ENCODE data around the gene DLGAP1. TPM values are rescaled to one million over a fixed set of nuclear protein-coding genes. Genes with fewer than 3 reads are reported as not detected.

Gene DLGAP1
- total RNA-seq, 1 experiment from 2014 or later = 23.0 TPM

DNA sequence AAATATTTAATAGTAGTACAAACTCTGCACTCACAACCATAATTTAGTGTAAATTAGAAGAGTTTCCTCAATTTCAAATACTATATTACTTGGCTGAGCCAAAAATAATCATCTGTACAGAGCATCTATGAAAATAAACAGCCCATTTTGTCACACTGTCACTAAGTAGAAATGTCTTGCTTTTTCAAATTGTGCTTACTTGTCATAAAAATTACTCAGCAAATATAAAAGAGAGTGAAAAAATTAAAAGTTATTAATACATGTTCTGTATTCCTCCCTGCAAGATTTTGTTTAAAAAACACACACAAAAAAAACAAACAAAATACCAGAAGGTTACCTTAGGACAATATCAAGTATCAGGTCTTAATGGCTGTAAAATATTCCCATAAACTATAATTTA is 155.7 kb downstream of the DLGAP1 start:
- peaks cover 10% of the 10 kb centered on the region for H3K4me1 Mint-ChIP-seq
- peaks cover 5% of the 10 kb centered on the region for H3K9me3 Mint-ChIP-seq
- H3K36me3 Mint-ChIP-seq = peaks cover 5% of the 10 kb centered on the region; the same call in 1 of the 2 replicates
- H3K27ac Mint-ChIP-seq = no peak overlapping the region
- POLR2A ChIA-PET = interaction anchor here (0.6 kb wide), 1 partner anchor 86 kb away, joined by 3 read pairs; no protein-coding TSS in a partner anchor
- CTCF ChIA-PET = no interaction called here
- no peak for DNase-seq (ENCODE audit: low spot score)
- no peak for TF ChIP-seq FOXK1 (CRISPR knock-in tag; IDR thresholded peaks at IDR 0.05)
- TF ChIP-seq IRF2 (CRISPR knock-in tag; IDR thresholded peaks at IDR 0.05; ENCODE audit: borderline replicate concordance, low read depth) = no peak
- TF ChIP-seq SP1 (CRISPR knock-in tag; conservative IDR thresholded peaks at IDR 0.05) = no peak
- TF ChIP-seq NR1H2 (CRISPR knock-in tag; IDR thresholded peaks at IDR 0.05) = no peak
- no peak for TF ChIP-seq EMX1 (CRISPR knock-in tag; IDR thresholded peaks at IDR 0.05)
- TF ChIP-seq CREB1 (CRISPR knock-in tag; IDR thresholded peaks at IDR 0.05) = no peak
- no peak for ATAC-seq
- no peaks in the 10 kb centered on the region for H3K27me3 Mint-ChIP-seq (ENCODE audit: low read depth)
- H3K4me3 Mint-ChIP-seq = no peak overlapping the region

DNA sequence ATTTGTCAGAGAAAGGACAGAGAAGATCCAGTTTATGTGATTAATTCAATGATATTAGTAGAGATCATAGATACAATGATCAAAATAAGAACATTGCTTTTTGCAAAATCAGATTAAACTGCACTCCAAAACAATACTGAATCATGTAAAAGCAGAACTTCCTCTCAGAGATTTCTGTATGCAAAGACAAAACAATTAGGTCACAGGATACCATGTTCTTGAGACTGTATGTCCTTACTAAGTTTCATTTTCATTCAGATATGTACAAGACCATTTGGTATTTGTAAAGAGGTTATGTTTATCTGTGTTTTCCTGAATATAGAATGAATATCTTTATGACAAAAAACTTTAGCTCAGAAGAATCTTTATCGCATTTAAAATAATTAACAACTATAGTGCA is 161.8 kb downstream of the DLGAP1 start:
- H3K4me3 Mint-ChIP-seq = no peak overlapping the region
- POLR2A ChIA-PET = no interaction called here
- peaks cover 13% of the 10 kb centered on the region for H3K4me1 Mint-ChIP-seq
- no peak overlapping the region for H3K27ac Mint-ChIP-seq
- ATAC-seq (no peak), DNase-seq (ENCODE audit: low spot score) (no peak)
- no peaks in the 10 kb centered on the region for H3K27me3 Mint-ChIP-seq (ENCODE audit: low read depth)
- peaks cover 5% of the 10 kb centered on the region for H3K9me3 Mint-ChIP-seq
- TF ChIP-seq, protein P1, sequence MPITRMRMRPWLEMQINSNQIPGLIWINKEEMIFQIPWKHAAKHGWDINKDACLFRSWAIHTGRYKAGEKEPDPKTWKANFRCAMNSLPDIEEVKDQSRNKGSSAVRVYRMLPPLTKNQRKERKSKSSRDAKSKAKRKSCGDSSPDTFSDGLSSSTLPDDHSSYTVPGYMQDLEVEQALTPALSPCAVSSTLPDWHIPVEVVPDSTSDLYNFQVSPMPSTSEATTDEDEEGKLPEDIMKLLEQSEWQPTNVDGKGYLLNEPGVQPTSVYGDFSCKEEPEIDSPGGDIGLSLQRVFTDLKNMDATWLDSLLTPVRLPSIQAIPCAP (CRISPR knock-in tag; IDR thresholded peaks at IDR 0.05) = no peak
- TF ChIP-seq, protein P2, sequence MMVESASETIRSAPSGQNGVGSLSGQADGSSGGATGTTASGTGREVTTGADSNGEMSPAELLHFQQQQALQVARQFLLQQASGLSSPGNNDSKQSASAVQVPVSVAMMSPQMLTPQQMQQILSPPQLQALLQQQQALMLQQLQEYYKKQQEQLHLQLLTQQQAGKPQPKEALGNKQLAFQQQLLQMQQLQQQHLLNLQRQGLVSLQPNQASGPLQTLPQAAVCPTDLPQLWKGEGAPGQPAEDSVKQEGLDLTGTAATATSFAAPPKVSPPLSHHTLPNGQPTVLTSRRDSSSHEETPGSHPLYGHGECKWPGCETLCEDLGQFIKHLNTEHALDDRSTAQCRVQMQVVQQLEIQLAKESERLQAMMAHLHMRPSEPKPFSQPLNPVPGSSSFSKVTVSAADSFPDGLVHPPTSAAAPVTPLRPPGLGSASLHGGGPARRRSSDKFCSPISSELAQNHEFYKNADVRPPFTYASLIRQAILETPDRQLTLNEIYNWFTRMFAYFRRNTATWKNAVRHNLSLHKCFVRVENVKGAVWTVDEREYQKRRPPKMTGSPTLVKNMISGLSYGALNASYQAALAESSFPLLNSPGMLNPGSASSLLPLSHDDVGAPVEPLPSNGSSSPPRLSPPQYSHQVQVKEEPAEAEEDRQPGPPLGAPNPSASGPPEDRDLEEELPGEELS (CRISPR knock-in tag; IDR thresholded peaks at IDR 0.05) = no peak
- TF ChIP-seq SMAD4 (CRISPR knock-in tag; IDR thresholded peaks at IDR 0.05) (no peak), KAT7 (CRISPR knock-in tag; IDR thresholded peaks at IDR 0.05; ENCODE audit: borderline replicate concordance) (no peak), ZNF416 (CRISPR knock-in tag; IDR thresholded peaks at IDR 0.05) (no peak), NR3C1 (CRISPR knock-in tag; conservative IDR thresholded peaks at IDR 0.05; ENCODE audit: low read depth) (no peak), GABPB1 (CRISPR knock-in tag; IDR thresholded peaks at IDR 0.05) (no peak), ZNF121 (CRISPR knock-in tag; IDR thresholded peaks at IDR 0.05) (no peak), PRRX2 (CRISPR knock-in tag; IDR thresholded peaks at IDR 0.05) (no peak)
- TF ChIP-seq, protein P3, sequence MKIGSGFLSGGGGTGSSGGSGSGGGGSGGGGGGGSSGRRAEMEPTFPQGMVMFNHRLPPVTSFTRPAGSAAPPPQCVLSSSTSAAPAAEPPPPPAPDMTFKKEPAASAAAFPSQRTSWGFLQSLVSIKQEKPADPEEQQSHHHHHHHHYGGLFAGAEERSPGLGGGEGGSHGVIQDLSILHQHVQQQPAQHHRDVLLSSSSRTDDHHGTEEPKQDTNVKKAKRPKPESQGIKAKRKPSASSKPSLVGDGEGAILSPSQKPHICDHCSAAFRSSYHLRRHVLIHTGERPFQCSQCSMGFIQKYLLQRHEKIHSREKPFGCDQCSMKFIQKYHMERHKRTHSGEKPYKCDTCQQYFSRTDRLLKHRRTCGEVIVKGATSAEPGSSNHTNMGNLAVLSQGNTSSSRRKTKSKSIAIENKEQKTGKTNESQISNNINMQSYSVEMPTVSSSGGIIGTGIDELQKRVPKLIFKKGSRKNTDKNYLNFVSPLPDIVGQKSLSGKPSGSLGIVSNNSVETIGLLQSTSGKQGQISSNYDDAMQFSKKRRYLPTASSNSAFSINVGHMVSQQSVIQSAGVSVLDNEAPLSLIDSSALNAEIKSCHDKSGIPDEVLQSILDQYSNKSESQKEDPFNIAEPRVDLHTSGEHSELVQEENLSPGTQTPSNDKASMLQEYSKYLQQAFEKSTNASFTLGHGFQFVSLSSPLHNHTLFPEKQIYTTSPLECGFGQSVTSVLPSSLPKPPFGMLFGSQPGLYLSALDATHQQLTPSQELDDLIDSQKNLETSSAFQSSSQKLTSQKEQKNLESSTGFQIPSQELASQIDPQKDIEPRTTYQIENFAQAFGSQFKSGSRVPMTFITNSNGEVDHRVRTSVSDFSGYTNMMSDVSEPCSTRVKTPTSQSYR (CRISPR knock-in tag; IDR thresholded peaks at IDR 0.05) = no peak
- CTCF ChIA-PET = no interaction called here
- H3K36me3 Mint-ChIP-seq = peaks cover 4% of the 10 kb centered on the region; the same call in 1 of the 2 replicates

DNA sequence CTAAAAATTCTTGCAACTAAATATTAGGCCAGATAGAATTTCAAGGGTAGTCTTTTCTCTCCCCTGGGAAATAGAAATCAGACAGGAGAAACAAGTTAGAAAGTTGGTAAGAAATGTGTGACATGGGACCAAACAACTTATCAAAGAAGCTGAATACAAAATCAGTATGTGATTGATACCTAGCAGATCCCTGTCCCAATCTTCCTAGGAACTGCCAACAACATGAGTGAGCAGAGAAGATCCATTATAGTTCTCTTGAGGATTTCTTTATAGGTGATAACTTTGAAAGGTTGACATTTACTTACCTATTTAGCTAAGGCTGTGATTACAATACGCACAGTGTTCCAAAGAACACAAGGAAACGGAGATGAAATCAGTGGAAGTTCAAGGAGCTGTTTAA is 162.4 kb downstream of the DLGAP1 start:
- CTCF ChIA-PET = no interaction called here
- DNase-seq (ENCODE audit: low spot score) (no peak), ATAC-seq (no peak)
- Mint-ChIP-seq H3K27ac (no peak overlapping the region), H3K4me3 (no peak overlapping the region), H3K4me1 (peaks cover 13% of the 10 kb centered on the region), H3K27me3 (ENCODE audit: low read depth) (no peaks in the 10 kb centered on the region), H3K36me3 (no peaks in the 10 kb centered on the region), H3K9me3 (no peaks in the 10 kb centered on the region)
- POLR2A ChIA-PET = no interaction called here
- TF ChIP-seq, protein P4, sequence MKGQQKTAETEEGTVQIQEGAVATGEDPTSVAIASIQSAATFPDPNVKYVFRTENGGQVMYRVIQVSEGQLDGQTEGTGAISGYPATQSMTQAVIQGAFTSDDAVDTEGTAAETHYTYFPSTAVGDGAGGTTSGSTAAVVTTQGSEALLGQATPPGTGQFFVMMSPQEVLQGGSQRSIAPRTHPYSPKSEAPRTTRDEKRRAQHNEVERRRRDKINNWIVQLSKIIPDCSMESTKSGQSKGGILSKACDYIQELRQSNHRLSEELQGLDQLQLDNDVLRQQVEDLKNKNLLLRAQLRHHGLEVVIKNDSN (CRISPR knock-in tag; IDR thresholded peaks at IDR 0.05) = no peak
- TF ChIP-seq, protein P5, sequence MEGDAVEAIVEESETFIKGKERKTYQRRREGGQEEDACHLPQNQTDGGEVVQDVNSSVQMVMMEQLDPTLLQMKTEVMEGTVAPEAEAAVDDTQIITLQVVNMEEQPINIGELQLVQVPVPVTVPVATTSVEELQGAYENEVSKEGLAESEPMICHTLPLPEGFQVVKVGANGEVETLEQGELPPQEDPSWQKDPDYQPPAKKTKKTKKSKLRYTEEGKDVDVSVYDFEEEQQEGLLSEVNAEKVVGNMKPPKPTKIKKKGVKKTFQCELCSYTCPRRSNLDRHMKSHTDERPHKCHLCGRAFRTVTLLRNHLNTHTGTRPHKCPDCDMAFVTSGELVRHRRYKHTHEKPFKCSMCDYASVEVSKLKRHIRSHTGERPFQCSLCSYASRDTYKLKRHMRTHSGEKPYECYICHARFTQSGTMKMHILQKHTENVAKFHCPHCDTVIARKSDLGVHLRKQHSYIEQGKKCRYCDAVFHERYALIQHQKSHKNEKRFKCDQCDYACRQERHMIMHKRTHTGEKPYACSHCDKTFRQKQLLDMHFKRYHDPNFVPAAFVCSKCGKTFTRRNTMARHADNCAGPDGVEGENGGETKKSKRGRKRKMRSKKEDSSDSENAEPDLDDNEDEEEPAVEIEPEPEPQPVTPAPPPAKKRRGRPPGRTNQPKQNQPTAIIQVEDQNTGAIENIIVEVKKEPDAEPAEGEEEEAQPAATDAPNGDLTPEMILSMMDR (IDR thresholded peaks at IDR 0.05) = no peak
- TF ChIP-seq, protein P6, sequence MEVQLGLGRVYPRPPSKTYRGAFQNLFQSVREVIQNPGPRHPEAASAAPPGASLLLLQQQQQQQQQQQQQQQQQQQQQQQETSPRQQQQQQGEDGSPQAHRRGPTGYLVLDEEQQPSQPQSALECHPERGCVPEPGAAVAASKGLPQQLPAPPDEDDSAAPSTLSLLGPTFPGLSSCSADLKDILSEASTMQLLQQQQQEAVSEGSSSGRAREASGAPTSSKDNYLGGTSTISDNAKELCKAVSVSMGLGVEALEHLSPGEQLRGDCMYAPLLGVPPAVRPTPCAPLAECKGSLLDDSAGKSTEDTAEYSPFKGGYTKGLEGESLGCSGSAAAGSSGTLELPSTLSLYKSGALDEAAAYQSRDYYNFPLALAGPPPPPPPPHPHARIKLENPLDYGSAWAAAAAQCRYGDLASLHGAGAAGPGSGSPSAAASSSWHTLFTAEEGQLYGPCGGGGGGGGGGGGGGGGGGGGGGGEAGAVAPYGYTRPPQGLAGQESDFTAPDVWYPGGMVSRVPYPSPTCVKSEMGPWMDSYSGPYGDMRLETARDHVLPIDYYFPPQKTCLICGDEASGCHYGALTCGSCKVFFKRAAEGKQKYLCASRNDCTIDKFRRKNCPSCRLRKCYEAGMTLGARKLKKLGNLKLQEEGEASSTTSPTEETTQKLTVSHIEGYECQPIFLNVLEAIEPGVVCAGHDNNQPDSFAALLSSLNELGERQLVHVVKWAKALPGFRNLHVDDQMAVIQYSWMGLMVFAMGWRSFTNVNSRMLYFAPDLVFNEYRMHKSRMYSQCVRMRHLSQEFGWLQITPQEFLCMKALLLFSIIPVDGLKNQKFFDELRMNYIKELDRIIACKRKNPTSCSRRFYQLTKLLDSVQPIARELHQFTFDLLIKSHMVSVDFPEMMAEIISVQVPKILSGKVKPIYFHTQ (CRISPR knock-in tag; IDR thresholded peaks at IDR 0.05) = no peak
- TF ChIP-seq RORB (CRISPR knock-in tag; IDR thresholded peaks at IDR 0.05) = no peak

Data from WTC11 (cell line).